Cardiac muscle cell (in vitro differentiated cells and primary cell): ENCODE data around the gene USP9X. TPM values are rescaled to one million over a fixed set of nuclear protein-coding genes. Genes with fewer than 3 reads are reported as not detected.

Experiments used
- DNase-seq, 2 donors: peaks; one replicate each; pipeline versions ENCODE4 v3.0.0 to v3.0.0-alpha.2; 2010 to 2017; ENCODE audit warnings: low read depth in 1 of 2, low spot score in 1 of 2
- H3K27ac ChIP-seq: fragments of 200-600 bp; sonication (generic); 2 replicates; pipeline ENCODE4 v1.5.1; 2016
- H3K27me3 ChIP-seq: fragments of 200-600 bp; sonication (generic); 2 replicates; pipeline ENCODE4 v1.6.0; 2016; ENCODE audit warnings: control low read depth
- H3K36me3 ChIP-seq: fragments of 200-600 bp; sonication (generic); 2 replicates; pipeline ENCODE4 v1.5.1; 2016; ENCODE audit warnings: control low read depth
- H3K4me1 ChIP-seq: fragments of 200-600 bp; sonication (generic); 2 replicates; pipeline ENCODE4 v1.8.1; 2017; ENCODE audit warnings: low read depth, mild to moderate bottlenecking, mixed run types
- H3K4me3 ChIP-seq: fragments of 200-600 bp; sonication (generic); 2 replicates; pipeline ENCODE4 v1.5.1; 2016; ENCODE audit warnings: mild to moderate bottlenecking
- H3K9me3 ChIP-seq: fragments of 200-600 bp; sonication (generic); 2 replicates; pipeline ENCODE4 v1.5.1; 2017; ENCODE audit warnings: low read depth, mild to moderate bottlenecking, control low read depth
- CTCF ChIP-seq: IDR thresholded peaks from 2 replicates; pipeline ENCODE4 v1.5.1; 2012; ENCODE audit warnings: low read depth, mild to moderate bottlenecking, low read length
- polyA plus RNA-seq: library from polyadenylated mRNA; unstranded; fragments of >200 nt; fragmentation: Nextera tagmentation; extraction: Ambion mirVana; gene quantifications from 2 replicates; pipeline ENCODE4 v1.2.1, GENCODE V29; 2016
- total RNA-seq: library from RNA; depleted of rRNA; stranded (reverse); fragments of >200 nt; gene quantifications from 2 replicates; pipeline ENCODE4 v1.2.3, GENCODE V29; 2016

The USP9X gene
- total and polyA plus RNA-seq, 2 experiments from 2014 or later: 43.1 to 95.6 TPM

GRCh38 chrX:41076742-41077141 lies 8.5 kb upstream of the USP9X start:
- no peak overlapping the region for H3K4me3 ChIP-seq
- no peak overlapping the region for H3K27ac ChIP-seq
- H3K27me3 ChIP-seq: no peaks in the 10 kb centered on the region
- no peak for TF ChIP-seq CTCF
- no peaks in the 10 kb centered on the region for H3K36me3 ChIP-seq
- no peak for DNase-seq
- no peaks in the 10 kb centered on the region for H3K9me3 ChIP-seq
- no peaks in the 10 kb centered on the region for H3K4me1 ChIP-seq

GRCh38 chrX:41081821-41082220 lies 3.4 kb upstream of the USP9X start:
- no peak overlapping the region for H3K4me3 ChIP-seq
- DNase-seq: no peak
- no peak overlapping the region for H3K27ac ChIP-seq
- no peaks in the 10 kb centered on the region for H3K27me3 ChIP-seq
- H3K36me3 ChIP-seq: no peaks in the 10 kb centered on the region
- H3K4me1 ChIP-seq: peaks cover 5% of the 10 kb centered on the region
- no peak for TF ChIP-seq CTCF
- no peaks in the 10 kb centered on the region for H3K9me3 ChIP-seq

- Histone ChIP-seq H3K27me3 (no peaks in the 10 kb centered on the region), H3K4me3 (no peak overlapping the region), H3K27ac (no peak overlapping the region), H3K4me1 (peaks cover 5% of the 10 kb centered on the region), H3K9me3 (no peaks in the 10 kb centered on the region), H3K36me3 (no peaks in the 10 kb centered on the region)
- no peak for DNase-seq
- no peak for TF ChIP-seq CTCF
These were observed 2.5 kb upstream of the USP9X start for GRCh38 chrX:41082783-41083182.

GRCh38 chrX:41084044-41084892 lies 977 bp upstream of the USP9X start:
- Histone ChIP-seq H3K9me3 (no peaks in the 10 kb centered on the region), H3K4me3 (peak overlapping the region; percentile 87), H3K36me3 (no peaks in the 10 kb centered on the region), H3K27me3 (no peaks in the 10 kb centered on the region), H3K27ac (peak overlapping the region; percentile 100), H3K4me1 (peaks cover 17% of the 10 kb centered on the region)
- TF ChIP-seq CTCF: no peak
- peak; percentile 97 for DNase-seq

GRCh38 chrX:41085512-41085877 lies 250 bp downstream of the USP9X start:
- Histone ChIP-seq H3K36me3 (no peaks in the 10 kb centered on the region), H3K9me3 (no peaks in the 10 kb centered on the region), H3K27me3 (no peaks in the 10 kb centered on the region), H3K4me3 (peak overlapping the region; percentile 87), H3K27ac (peak overlapping the region; percentile 100), H3K4me1 (peaks cover 21% of the 10 kb centered on the region)
- peak in 1 of 2 donors; percentile 63 for DNase-seq
- TF ChIP-seq CTCF: no peak
